Neural cell (in vitro differentiated cells): ENCODE data around the gene TMEM184A. TPM values are rescaled to one million over a fixed set of nuclear protein-coding genes. Genes with fewer than 3 reads are reported as not detected.

ENCODE experiments used
- H2AFZ ChIP-seq: fragments of 200-600, 300-800 bp; sonication (generic), shearing (Covaris generic); 2 replicates; pipeline ENCODE4 v1.6.0; 2014; ENCODE audit warnings: low read depth, mild to moderate bottlenecking, antibody characterized with exemption, low read length, moderate library complexity
- H3F3A ChIP-seq: fragments of 200-600 bp; shearing (Covaris generic); 2 replicates; pipeline ENCODE4 v1.6.1; 2016; ENCODE audit warnings: mild to moderate bottlenecking, moderate library complexity, mixed read lengths, antibody characterized with exemption, low read length; ENCODE audit not compliant: insufficient read depth, poor library complexity, severe bottlenecking
- H3K27ac ChIP-seq: fragments of 200-600, 300-800 bp; sonication (generic), shearing (Covaris generic); 2 replicates; pipeline ENCODE4 v1.5.1; 2014; ENCODE audit warnings: mild to moderate bottlenecking, low read length, moderate library complexity
- H3K27me3 ChIP-seq: fragments of 300-800, 200-600 bp; sonication (generic), shearing (Covaris generic); 2 replicates; pipeline ENCODE4 v1.6.0; 2014; ENCODE audit warnings: mild to moderate bottlenecking, low read depth, low read length, moderate library complexity; ENCODE audit not compliant: insufficient read depth
- H3K36me3 ChIP-seq: fragments of 300-800, 200-600 bp; sonication (generic), shearing (Covaris generic); 2 replicates; pipeline ENCODE4 v1.5.1; 2014; ENCODE audit warnings: mild to moderate bottlenecking, antibody characterized with exemption, low read length, moderate library complexity; ENCODE audit not compliant: insufficient read depth
- H3K4me2 ChIP-seq: fragments of 300-800, 200-600 bp; sonication (generic), shearing (Covaris generic); 2 replicates; pipeline ENCODE4 v1.6.0; 2014; ENCODE audit warnings: mild to moderate bottlenecking, low read length
- H3K4me3 ChIP-seq: fragments of 300-800, 200-600 bp; sonication (generic), shearing (Covaris generic); 2 replicates; pipeline ENCODE4 v1.5.1; 2014; ENCODE audit warnings: mild to moderate bottlenecking, low read length, moderate library complexity
- H3K79me2 ChIP-seq: fragments of 200-600 bp; shearing (Covaris generic); replicated peaks from 2 replicates; pipeline ENCODE4 v1.6.0; 2014; ENCODE audit warnings: mild to moderate bottlenecking, low read length, moderate library complexity; ENCODE audit not compliant: insufficient read depth
- H3K9ac ChIP-seq: fragments of 300-800, 200-600 bp; sonication (generic), shearing (Covaris generic); 2 replicates; pipeline ENCODE4 v1.6.1; 2016; ENCODE audit warnings: mild to moderate bottlenecking, low read length, mixed read lengths
- H3K9me2 ChIP-seq: fragments of 200-600 bp; shearing (Covaris generic); 2 replicates; pipeline ENCODE4 v1.6.1; 2016; ENCODE audit warnings: mild to moderate bottlenecking, low read length, mixed read lengths; ENCODE audit not compliant: insufficient read depth
- H3K9me3 ChIP-seq: fragments of 200-600, 300-800 bp; sonication (generic), shearing (Covaris generic); 2 replicates; pipeline ENCODE4 v1.6.1; 2016; ENCODE audit warnings: mild to moderate bottlenecking, mixed run types, low read length, moderate library complexity, mixed read lengths
- H4K20me1 ChIP-seq: fragments of 200-600 bp; shearing (Covaris generic); 2 replicates; pipeline ENCODE4 v1.6.1; 2016; ENCODE audit warnings: mild to moderate bottlenecking, mixed run types; ENCODE audit not compliant: insufficient read depth
- EP300 ChIP-seq: fragments of 450-650 bp; conservative IDR thresholded peaks from 2 replicates; pipeline ENCODE4 v1.6.1; 2014; ENCODE audit warnings: antibody characterized with exemption, mild to moderate bottlenecking, moderate library complexity; ENCODE audit not compliant: poor library complexity, severe bottlenecking
- EZH2 ChIP-seq: fragments of 200-600, 300-800 bp; shearing (Covaris generic), sonication (generic); IDR thresholded peaks from 2 replicates; pipeline ENCODE4 v1.6.1; 2014; ENCODE audit warnings: antibody characterized with exemption, low read length, borderline replicate concordance, mild to moderate bottlenecking; ENCODE audit not compliant: insufficient read depth, poor library complexity, severe bottlenecking
- MXI1 ChIP-seq: fragments of 450-650 bp; conservative IDR thresholded peaks from 2 replicates; pipeline ENCODE4 v1.6.1; 2014; ENCODE audit warnings: antibody characterized with exemption, mild to moderate bottlenecking; ENCODE audit not compliant: poor library complexity, severe bottlenecking
- POLR2AphosphoS5 ChIP-seq: IDR thresholded peaks from 2 replicates; pipeline ENCODE4 v1.6.1; 2012
- RAD21 ChIP-seq: fragments of 450-650 bp; conservative IDR thresholded peaks from 2 replicates; pipeline ENCODE4 v1.6.1; 2014; ENCODE audit warnings: antibody characterized with exemption, mild to moderate bottlenecking, moderate library complexity
- SMC3 ChIP-seq: fragments of 450-650 bp; conservative IDR thresholded peaks from 2 replicates; pipeline ENCODE4 v1.6.1; 2014; ENCODE audit warnings: antibody characterized with exemption, mild to moderate bottlenecking, moderate library complexity; ENCODE audit not compliant: poor library complexity
- TAF1 ChIP-seq: IDR thresholded peaks from 2 replicates; pipeline ENCODE4 v1.6.1; 2012; ENCODE audit warnings: low read depth
- polyA plus RNA-seq: library from polyadenylated mRNA; depleted of rRNA; stranded (reverse); fragments of >200 nt; gene quantifications from 2 replicates; pipeline ENCODE4 v1.2.3, GENCODE V29; 2014
- TF ChIP-seq, protein P1 (sequence below): fragments of 450-650 bp; IDR thresholded peaks from 2 replicates; pipeline ENCODE4 v1.5.1; 2014; ENCODE audit warnings: antibody characterized with exemption, mild to moderate bottlenecking, moderate library complexity; ENCODE audit not compliant: poor library complexity, severe bottlenecking
- TF ChIP-seq, protein P2 (sequence below): IDR thresholded peaks from 2 replicates; pipeline ENCODE4 v1.6.1; 2012; ENCODE audit warnings: borderline replicate concordance

The TMEM184A gene
- polyA plus RNA-seq, 1 donor from 2014 or later, result not detected

DNA sequence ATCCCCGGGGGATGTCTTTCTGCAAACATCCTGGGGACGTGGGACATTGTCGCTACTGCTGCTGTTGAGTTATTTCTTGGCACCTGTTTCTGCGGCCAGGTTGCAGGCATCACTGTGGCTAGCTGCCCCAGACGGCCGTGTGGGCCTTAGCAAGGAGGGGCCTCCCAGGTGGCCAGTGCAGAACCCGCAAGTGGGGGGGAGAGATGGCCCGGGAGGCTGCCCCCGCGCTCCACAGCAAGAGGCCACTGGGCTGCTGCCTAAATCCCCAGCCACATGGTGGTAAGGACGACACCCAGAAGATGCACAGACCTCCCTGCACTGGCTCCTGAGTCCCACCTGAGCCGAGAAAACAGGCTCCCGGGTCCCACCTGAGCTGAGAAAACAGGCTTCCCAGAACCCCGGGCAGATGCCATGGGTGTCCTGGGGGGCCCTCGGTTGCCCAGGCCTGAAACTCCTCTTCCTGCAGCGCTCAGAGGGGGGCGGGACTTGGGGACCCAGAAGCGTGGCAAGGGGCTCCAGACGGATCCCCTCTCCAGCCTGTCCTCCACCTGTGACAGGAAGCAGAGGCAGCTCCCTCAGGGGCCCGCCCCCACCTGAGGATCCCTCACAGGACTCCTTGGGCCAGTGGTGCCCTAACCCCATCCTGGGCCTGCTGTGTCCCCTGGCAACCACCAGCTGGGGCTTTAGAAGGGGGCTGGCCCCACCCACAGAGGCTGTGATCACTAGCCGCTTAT, 26.5 kb downstream of the TMEM184A start:
- Histone ChIP-seq H4K20me1 (no peaks in the 10 kb centered on the region), H3K27me3 (no peaks in the 10 kb centered on the region), H3K36me3 (no peaks in the 10 kb centered on the region), H3F3A (no peaks in the 10 kb centered on the region), H3K9me2 (no peaks in the 10 kb centered on the region), H3K9ac (peak overlapping the region; percentile 62), H3K4me3 (peak overlapping the region; percentile 64), H2AFZ (no peak overlapping the region), H3K9me3 (no peaks in the 10 kb centered on the region), H3K4me2 (no peak overlapping the region), H3K79me2 (no peaks in the 10 kb centered on the region), H3K27ac (no peak overlapping the region)
- TF ChIP-seq TAF1 (no peak), RAD21 (no peak), SMC3 (no peak), POLR2AphosphoS5 (no peak), EP300 (no peak), MXI1 (no peak), EZH2 (no peak)
- TF ChIP-seq, protein P1, sequence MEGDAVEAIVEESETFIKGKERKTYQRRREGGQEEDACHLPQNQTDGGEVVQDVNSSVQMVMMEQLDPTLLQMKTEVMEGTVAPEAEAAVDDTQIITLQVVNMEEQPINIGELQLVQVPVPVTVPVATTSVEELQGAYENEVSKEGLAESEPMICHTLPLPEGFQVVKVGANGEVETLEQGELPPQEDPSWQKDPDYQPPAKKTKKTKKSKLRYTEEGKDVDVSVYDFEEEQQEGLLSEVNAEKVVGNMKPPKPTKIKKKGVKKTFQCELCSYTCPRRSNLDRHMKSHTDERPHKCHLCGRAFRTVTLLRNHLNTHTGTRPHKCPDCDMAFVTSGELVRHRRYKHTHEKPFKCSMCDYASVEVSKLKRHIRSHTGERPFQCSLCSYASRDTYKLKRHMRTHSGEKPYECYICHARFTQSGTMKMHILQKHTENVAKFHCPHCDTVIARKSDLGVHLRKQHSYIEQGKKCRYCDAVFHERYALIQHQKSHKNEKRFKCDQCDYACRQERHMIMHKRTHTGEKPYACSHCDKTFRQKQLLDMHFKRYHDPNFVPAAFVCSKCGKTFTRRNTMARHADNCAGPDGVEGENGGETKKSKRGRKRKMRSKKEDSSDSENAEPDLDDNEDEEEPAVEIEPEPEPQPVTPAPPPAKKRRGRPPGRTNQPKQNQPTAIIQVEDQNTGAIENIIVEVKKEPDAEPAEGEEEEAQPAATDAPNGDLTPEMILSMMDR, result no peak
- TF ChIP-seq, protein P2, sequence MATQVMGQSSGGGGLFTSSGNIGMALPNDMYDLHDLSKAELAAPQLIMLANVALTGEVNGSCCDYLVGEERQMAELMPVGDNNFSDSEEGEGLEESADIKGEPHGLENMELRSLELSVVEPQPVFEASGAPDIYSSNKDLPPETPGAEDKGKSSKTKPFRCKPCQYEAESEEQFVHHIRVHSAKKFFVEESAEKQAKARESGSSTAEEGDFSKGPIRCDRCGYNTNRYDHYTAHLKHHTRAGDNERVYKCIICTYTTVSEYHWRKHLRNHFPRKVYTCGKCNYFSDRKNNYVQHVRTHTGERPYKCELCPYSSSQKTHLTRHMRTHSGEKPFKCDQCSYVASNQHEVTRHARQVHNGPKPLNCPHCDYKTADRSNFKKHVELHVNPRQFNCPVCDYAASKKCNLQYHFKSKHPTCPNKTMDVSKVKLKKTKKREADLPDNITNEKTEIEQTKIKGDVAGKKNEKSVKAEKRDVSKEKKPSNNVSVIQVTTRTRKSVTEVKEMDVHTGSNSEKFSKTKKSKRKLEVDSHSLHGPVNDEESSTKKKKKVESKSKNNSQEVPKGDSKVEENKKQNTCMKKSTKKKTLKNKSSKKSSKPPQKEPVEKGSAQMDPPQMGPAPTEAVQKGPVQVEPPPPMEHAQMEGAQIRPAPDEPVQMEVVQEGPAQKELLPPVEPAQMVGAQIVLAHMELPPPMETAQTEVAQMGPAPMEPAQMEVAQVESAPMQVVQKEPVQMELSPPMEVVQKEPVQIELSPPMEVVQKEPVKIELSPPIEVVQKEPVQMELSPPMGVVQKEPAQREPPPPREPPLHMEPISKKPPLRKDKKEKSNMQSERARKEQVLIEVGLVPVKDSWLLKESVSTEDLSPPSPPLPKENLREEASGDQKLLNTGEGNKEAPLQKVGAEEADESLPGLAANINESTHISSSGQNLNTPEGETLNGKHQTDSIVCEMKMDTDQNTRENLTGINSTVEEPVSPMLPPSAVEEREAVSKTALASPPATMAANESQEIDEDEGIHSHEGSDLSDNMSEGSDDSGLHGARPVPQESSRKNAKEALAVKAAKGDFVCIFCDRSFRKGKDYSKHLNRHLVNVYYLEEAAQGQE, result no peak

DNA sequence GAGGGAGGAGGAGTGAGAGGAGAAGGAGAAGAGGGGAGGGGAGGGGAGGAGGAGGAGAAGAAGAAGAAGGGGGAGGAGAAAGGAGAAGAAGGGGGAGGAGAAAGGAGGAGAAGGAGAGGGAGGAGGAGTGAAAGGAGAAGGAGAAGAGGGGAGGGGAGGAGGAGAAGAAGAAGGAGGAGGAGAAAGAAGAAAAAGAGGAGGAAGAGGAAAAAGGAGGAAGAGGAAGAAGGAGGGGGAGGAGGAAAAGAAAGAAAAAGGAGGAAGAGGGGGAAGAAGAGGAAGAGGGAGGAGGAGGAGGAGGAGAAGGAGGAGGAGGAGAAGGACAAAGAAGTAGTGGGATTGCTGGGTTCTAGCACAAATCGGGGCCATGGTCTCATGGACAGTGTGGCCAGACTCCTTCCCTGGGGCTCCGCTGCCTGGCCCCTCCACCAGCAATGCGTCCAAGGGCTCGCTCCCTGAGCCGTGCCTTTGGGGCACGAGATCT, 29.7 kb downstream of the TMEM184A start:
- no peaks in the 10 kb centered on the region for H3K79me2 ChIP-seq
- H3K9me3 ChIP-seq, result no peaks in the 10 kb centered on the region
- H3K27me3 ChIP-seq, result no peaks in the 10 kb centered on the region
- H2AFZ ChIP-seq, result no peak overlapping the region
- no peak overlapping the region for H3K9ac ChIP-seq
- no peak overlapping the region for H3K4me3 ChIP-seq
- no peaks in the 10 kb centered on the region for H3F3A ChIP-seq
- no peaks in the 10 kb centered on the region for H3K9me2 ChIP-seq
- H3K36me3 ChIP-seq, result no peaks in the 10 kb centered on the region
- no peak overlapping the region for H3K27ac ChIP-seq
- H4K20me1 ChIP-seq, result no peaks in the 10 kb centered on the region
- H3K4me2 ChIP-seq, result no peak overlapping the region
- TF ChIP-seq, protein P2, result no peak
- TF ChIP-seq RAD21 (no peak), EP300 (no peak), SMC3 (no peak), EZH2 (no peak), TAF1 (no peak), POLR2AphosphoS5 (no peak), MXI1 (no peak)
- TF ChIP-seq, protein P1, result no peak
